Lower leg skin (tissue), 3 donors: Measurements from ENCODE around the gene CYP19A1.

Experiments
- POLR2A ChIP-seq, 2 donors: fragments of 450-650 bp; IDR thresholded peaks; one replicate each; pipeline ENCODE4 v1.6.1; 2016 to 2017; ENCODE audit warnings: antibody characterized with exemption in 2 of 2, mild to moderate bottlenecking in 1 of 2, moderate library complexity in 1 of 2
- TF ChIP-seq, protein P1 (sequence below), 3 donors: fragments of 450-650 bp; IDR thresholded peaks; one replicate each; pipeline ENCODE4 v1.5.1; 2016; ENCODE audit warnings: antibody characterized with exemption in 3 of 3, mild to moderate bottlenecking in 3 of 3, moderate library complexity in 2 of 3

DNA sequence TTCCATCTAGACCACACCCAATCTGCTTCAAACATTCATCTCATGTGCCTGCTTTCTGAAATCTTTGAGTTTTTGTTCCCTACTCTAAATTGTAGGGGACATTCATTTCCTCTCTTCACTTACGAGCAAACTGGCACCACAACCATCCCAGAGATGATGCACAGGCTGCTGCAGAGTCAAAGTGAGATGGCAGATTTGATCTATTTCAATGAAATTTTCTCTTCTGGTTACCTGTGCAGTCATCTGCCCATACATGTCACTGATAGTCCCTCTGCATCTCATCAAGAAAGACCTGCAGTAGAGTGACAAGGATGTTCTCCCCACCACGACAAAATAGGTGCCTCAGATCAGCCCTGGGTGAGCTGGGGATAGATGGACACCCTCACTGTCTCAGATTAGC lies 125.5 kb downstream of the CYP19A1 start:
- TF ChIP-seq, protein P1, sequence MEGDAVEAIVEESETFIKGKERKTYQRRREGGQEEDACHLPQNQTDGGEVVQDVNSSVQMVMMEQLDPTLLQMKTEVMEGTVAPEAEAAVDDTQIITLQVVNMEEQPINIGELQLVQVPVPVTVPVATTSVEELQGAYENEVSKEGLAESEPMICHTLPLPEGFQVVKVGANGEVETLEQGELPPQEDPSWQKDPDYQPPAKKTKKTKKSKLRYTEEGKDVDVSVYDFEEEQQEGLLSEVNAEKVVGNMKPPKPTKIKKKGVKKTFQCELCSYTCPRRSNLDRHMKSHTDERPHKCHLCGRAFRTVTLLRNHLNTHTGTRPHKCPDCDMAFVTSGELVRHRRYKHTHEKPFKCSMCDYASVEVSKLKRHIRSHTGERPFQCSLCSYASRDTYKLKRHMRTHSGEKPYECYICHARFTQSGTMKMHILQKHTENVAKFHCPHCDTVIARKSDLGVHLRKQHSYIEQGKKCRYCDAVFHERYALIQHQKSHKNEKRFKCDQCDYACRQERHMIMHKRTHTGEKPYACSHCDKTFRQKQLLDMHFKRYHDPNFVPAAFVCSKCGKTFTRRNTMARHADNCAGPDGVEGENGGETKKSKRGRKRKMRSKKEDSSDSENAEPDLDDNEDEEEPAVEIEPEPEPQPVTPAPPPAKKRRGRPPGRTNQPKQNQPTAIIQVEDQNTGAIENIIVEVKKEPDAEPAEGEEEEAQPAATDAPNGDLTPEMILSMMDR (IDR thresholded peaks at IDR 0.05): no peak
- no peak for TF ChIP-seq POLR2A (IDR thresholded peaks at IDR 0.05)
